HepG2 (cell line): Measurements from ENCODE around the gene LTB4R2. TPM values are rescaled to one million over a fixed set of nuclear protein-coding genes. Genes with fewer than 3 reads are reported as not detected.
A peak's percentile ranks its signal among the peaks of the same experiment; 100 is the strongest.

Source experiments
- ARID2 ChIP-seq: sonication (generic); formaldehyde crosslinking; IDR thresholded peaks from 2 replicates; pipeline ENCODE4 v1.8.1; 2022; ENCODE audit warnings: mild to moderate bottlenecking, missing genetic modification reagents, borderline replicate concordance
- ETV5 ChIP-seq: IDR thresholded peaks from 2 replicates; pipeline ENCODE4 v1.6.1; 2018; ENCODE audit warnings: missing biosample characterization, missing genetic modification reagents, inconsistent platforms, borderline replicate concordance
- KAT7 ChIP-seq: IDR thresholded peaks from 2 replicates; pipeline ENCODE4 v1.6.1; 2018; ENCODE audit warnings: borderline replicate concordance, missing compliant biosample characterization
- MTA1 ChIP-seq: sonication (generic); formaldehyde crosslinking; IDR thresholded peaks from 2 replicates; pipeline ENCODE4 v1.4.0; 2020; ENCODE audit warnings: missing genetic modification reagents, mild to moderate bottlenecking, borderline replicate concordance
- POLR2G ChIP-seq: fragments of 200-400 bp; formaldehyde crosslinking; IDR thresholded peaks from 2 replicates; pipeline ENCODE4 v1.6.1; 2018; ENCODE audit warnings: mild to moderate bottlenecking, low read depth, low read length, moderate library complexity
- SIX1 ChIP-seq: sonication (generic); formaldehyde crosslinking; IDR thresholded peaks from 2 replicates; pipeline ENCODE4 v1.4.0; 2020; ENCODE audit warnings: missing genetic modification reagents, borderline replicate concordance
- SMC3 ChIP-seq: IDR thresholded peaks from 2 replicates; pipeline ENCODE4 v1.6.1; 2011; ENCODE audit warnings: low read length, improper control_type of control experiment
- SNAPC2 ChIP-seq: sonication (generic); formaldehyde crosslinking; IDR thresholded peaks from 2 replicates; pipeline ENCODE4 v1.8.1; 2022; ENCODE audit warnings: mild to moderate bottlenecking, missing genetic modification reagents
- STAG1 ChIP-seq: sonication (generic); formaldehyde crosslinking; IDR thresholded peaks from 2 replicates; pipeline ENCODE4 v1.4.0; 2020; ENCODE audit warnings: missing genetic modification reagents
- TIGD3 ChIP-seq: sonication (generic); formaldehyde crosslinking; IDR thresholded peaks from 2 replicates; pipeline ENCODE4 v1.5.1; 2020; ENCODE audit warnings: mild to moderate bottlenecking, missing genetic modification reagents, borderline replicate concordance
- YY1 ChIP-seq: IDR thresholded peaks from 2 replicates; pipeline ENCODE4 v1.6.1; 2011; ENCODE audit warnings: low read length, low read depth, moderate library complexity, mild to moderate bottlenecking; ENCODE audit not compliant: insufficient read depth, insufficient replicate concordance
- ZBTB21 ChIP-seq: sonication (generic); formaldehyde crosslinking; IDR thresholded peaks from 2 replicates; pipeline ENCODE4 v1.4.0; 2020; ENCODE audit warnings: missing genetic modification reagents
- ZFP36L2 ChIP-seq: sonication (generic); formaldehyde crosslinking; IDR thresholded peaks from 2 replicates; pipeline ENCODE4 v1.4.0; 2020; ENCODE audit warnings: missing genetic modification reagents
- ZKSCAN8 ChIP-seq: IDR thresholded peaks from 2 replicates; pipeline ENCODE4 v1.6.1; 2016; ENCODE audit warnings: borderline replicate concordance, missing genetic modification reagents, missing compliant biosample characterization
- ZMYM4 ChIP-seq: sonication (generic); formaldehyde crosslinking; IDR thresholded peaks from 2 replicates; pipeline ENCODE4 v1.8.1; 2023; ENCODE audit warnings: mild to moderate bottlenecking, missing genetic modification reagents
- ZNF142 ChIP-seq: sonication (generic); formaldehyde crosslinking; IDR thresholded peaks from 2 replicates; pipeline ENCODE4 v1.4.0; 2020; ENCODE audit warnings: missing genetic modification reagents
- ZNF468 ChIP-seq: sonication (generic); formaldehyde crosslinking; IDR thresholded peaks from 2 replicates; pipeline ENCODE4 v1.8.0; 2022; ENCODE audit warnings: mild to moderate bottlenecking, moderate library complexity, missing genetic modification reagents
- ZNF543 ChIP-seq: sonication (generic); formaldehyde crosslinking; IDR thresholded peaks from 2 replicates; pipeline ENCODE4 v1.4.0; 2020; ENCODE audit warnings: mild to moderate bottlenecking, missing genetic modification reagents
- ZNF546 ChIP-seq: sonication (generic); formaldehyde crosslinking; conservative IDR thresholded peaks from 2 replicates; pipeline ENCODE4 v1.8.1; 2023; ENCODE audit warnings: mild to moderate bottlenecking, missing genetic modification reagents
- ZSCAN29 ChIP-seq: sonication (generic); formaldehyde crosslinking; conservative IDR thresholded peaks from 2 replicates; pipeline ENCODE4 v1.4.0; 2020; ENCODE audit warnings: mild to moderate bottlenecking, missing genetic modification reagents
- polyA plus RNA-seq, 8 experiments: library from polyadenylated mRNA; depleted of rRNA in 3 of 8; stranded (reverse) in 7 of 8; unstranded in 1 of 8; fragments of >200 nt; fragmentation: Illumina TruSeq in 4 of 8; extraction: Trizol in 4 of 8; gene quantifications; 2 replicates each; pipeline versions ENCODE4 v1.2.1 to v1.2.3, GENCODE V29; 2011 to 2016; ENCODE audit warnings: low read depth in 4 of 8, missing spikeins in 1 of 8, mixed read lengths in 1 of 8; ENCODE audit not compliant: insufficient read depth in 1 of 8
- total RNA-seq, 5 experiments: library from RNA; depleted of rRNA; stranded (reverse); fragments of >200 nt; fragmentation: Illumina TruSeq; extraction: Trizol; gene quantifications; 2 replicates each; pipeline ENCODE4 v1.2.3, GENCODE V29; 2016; ENCODE audit warnings: low read depth in 1 of 5
- TF ChIP-seq, protein P1 (sequence below): sonication (generic); formaldehyde crosslinking; IDR thresholded peaks from 2 replicates; pipeline ENCODE4 v1.4.0; 2020; ENCODE audit warnings: missing genetic modification reagents; ENCODE audit errors: not compliant biosample characterization

Gene LTB4R2
- total and polyA plus RNA-seq, 2 of the 13 experiments (the other 11 are each of a cell fraction or from before 2014, with no cell fraction given): 3.9 to 6.9 TPM

- TF ChIP-seq MTA1 (CRISPR knock-in tag): no peak
- TF ChIP-seq SMC3: peak; percentile 94
- no peak for TF ChIP-seq ZNF468 (CRISPR knock-in tag)
- TF ChIP-seq ZFP36L2 (CRISPR knock-in tag): no peak
- no peak for TF ChIP-seq ARID2 (CRISPR knock-in tag)
- 0 out of 2 replicates have a peak, but pooled peaks have one; percentile 51 for TF ChIP-seq ZKSCAN8 (CRISPR knock-in tag)
- TF ChIP-seq ZBTB21 (CRISPR knock-in tag): peak; percentile 38; the same call in 1 of the 2 replicates
- 0 out of 2 replicates have a peak, but pooled peaks have one; percentile 61 for TF ChIP-seq ZNF142 (CRISPR knock-in tag)
- TF ChIP-seq SIX1 (CRISPR knock-in tag): 0 out of 2 replicates have a peak, but pooled peaks have one; percentile 36
- TF ChIP-seq ZNF543: 0 out of 2 replicates have a peak, but pooled peaks have one; percentile 19
- TF ChIP-seq KAT7 (CRISPR knock-in tag): peak; percentile 37; the same call in 1 of the 2 replicates
- peak; percentile 74 for TF ChIP-seq STAG1 (CRISPR knock-in tag)
- TF ChIP-seq, protein P1, sequence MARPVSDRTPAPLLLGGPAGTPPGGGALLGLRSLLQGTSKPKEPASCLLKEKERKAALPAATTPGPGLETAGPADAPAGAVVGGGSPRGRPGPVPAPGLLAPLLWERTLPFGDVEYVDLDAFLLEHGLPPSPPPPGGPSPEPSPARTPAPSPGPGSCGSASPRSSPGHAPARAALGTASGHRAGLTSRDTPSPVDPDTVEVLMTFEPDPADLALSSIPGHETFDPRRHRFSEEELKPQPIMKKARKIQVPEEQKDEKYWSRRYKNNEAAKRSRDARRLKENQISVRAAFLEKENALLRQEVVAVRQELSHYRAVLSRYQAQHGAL (CRISPR knock-in tag): no peak
- peak; percentile 34; the same call in 1 of the 2 replicates for TF ChIP-seq ZMYM4 (CRISPR knock-in tag)
- no peak for TF ChIP-seq POLR2G
- 0 out of 2 replicates have a peak, but pooled peaks have one; percentile 45 for TF ChIP-seq ZNF546 (CRISPR knock-in tag)
- no peak for TF ChIP-seq YY1
- TF ChIP-seq TIGD3 (CRISPR knock-in tag): no peak
- peak; percentile 53; the same call in 1 of the 2 replicates for TF ChIP-seq SNAPC2 (CRISPR knock-in tag)
- peak; percentile 37; the same call in 1 of the 2 replicates for TF ChIP-seq ETV5 (CRISPR knock-in tag)
- 0 out of 2 replicates have a peak, but pooled peaks have one; percentile 73 for TF ChIP-seq ZSCAN29 (CRISPR knock-in tag)
Measured at GRCh38 chr14:24297190-24297964, 12.6 kb upstream of the LTB4R2 start (continued).
